GM19438 (cell line): ENCODE data around the gene GOLGA8R.
"Not testable (repeated sequence)": the region's sequence is repeated elsewhere in the genome, so short reads cannot be mapped to it uniquely, and the experiment has no call there.

Experiments used
- ATAC-seq: cut with Tn5 transposase; IDR thresholded peaks from one replicate; pipeline ENCODE4 v1.9.1; 2021; ENCODE audit warnings: low read depth; ENCODE audit not compliant: unreplicated experiment

Gene GOLGA8R, protein sequence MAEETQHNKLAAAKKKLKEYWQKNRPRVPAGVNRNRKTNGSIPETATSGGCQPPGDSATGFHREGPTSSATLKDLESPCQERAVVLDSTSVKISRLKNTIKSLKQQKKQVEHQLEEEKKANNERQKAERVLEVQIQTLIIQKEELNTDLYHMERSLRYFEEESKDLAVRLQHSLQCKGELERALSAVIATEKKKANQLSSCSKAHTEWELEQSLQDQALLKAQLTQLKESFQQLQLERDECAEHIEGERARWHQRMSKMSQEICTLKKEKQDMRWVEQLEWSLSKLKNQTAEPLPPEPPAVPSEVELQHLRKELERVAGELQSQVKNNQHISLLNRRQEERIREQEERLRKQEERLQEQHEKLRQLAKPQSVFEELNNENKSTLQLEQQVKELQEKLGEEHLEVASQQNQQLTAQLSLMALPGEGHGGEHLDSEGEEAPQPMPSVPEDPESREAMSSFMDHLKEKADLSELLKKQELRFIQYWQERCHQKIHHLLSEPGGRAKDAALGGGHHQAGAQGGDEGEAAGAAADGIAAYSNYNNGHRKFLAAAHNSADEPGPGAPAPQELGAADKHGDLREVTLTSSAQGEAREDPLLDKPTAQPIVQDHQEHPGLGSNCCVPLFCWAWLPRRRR

DNA sequence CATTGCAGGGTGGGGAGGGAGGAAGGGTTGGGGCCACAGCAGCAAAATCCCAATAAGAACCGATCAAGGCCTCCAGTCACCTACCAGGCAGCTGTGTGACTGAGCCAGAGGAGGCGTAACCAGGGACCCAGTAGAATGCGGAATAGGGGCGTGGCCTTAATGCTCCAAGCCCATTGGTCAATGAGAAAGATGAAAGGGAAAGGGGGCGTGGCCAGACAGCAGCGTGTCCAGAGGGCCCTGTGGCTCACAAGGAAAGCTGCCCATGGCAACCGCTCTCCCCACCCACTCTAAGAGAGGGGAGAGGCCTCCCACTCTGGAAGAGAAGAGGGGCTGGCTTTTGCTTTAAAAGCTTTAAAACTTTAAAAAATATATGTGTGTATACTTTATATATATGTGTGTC, at the start of gene GOLGA8R:
Gene GOLGA8R (minus strand): TSS at position 101 of the 400 bp plus-strand sequence. CDS start 98 bp downstream, at position 3.
- ATAC-seq = not testable (repeated sequence)

DNA sequence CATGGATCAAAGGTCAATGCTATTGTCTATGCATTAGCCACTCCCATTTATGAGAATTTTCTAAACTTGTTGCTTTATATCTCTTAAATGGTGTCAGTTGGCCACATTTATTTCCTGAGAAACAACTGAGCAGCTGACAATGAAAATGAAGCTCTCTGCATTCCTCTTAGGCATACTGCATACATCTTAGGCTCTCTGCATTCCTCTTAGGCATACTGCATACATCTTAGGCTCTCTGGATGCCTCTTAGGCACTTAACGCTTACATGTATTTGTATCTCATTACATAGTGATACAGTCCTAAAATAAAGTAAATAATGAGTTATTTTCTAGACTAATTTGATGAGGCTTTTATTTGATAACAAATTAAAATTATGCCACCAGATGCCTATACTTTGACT, 49.8 kb upstream of the GOLGA8R start:
- ATAC-seq = not testable (repeated sequence)

DNA sequence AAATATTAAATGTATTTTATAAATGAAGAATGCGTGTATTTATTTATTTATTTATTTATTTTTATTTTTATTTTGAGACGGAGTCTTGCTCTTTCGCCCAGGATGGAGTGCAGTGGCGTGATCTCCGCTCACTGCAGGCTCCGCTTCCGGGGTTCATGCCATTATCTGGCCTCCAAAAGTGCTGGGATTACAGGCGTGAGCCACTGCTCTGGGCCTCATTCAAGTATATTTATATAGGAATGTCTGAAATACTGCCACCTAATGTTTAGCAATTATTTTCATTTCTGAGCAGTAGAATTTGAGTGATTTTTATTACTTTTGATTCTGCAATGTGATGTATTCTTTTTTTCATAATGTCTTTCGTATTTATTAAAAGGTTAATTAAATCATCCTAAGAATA, 48.1 kb upstream of the GOLGA8R start:
- ATAC-seq = not testable (repeated sequence)

DNA sequence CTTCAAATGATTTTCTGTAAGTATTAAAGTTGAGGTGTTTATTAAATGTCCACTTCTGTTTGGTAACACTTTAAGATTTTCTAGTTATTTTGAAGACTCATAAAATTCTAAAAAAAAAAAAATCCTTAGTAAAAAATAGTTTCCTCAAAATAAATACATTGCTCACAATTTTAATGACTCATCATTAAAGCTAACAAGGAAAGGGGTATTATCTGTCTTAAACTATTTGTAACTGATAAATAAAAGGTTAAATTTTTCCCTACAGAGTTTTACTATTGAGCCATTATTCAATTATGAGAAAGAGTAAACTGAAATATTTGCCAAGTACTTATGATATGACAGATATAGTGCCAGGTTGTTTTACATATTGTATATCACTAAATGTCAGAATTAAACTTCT, 38.6 kb upstream of the GOLGA8R start:
- not testable (repeated sequence) for ATAC-seq

DNA sequence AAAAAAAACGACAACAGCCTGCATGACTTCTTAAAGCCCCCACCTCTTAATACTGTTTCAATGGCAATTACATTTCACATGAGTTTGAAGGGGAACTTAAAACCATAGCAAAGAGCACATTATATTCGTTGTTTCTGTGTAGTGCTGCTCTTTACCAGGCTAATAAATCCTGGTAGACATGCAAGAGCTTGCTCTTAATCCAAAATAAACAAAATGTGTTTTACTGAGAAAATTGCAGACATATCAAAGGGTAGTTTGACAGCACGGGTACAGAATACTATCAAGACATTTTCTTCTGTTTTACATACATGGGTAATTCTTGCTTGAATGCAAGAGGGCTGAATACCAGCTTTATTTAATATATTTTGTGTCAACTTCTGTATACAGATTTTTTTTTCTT, 24.3 kb upstream of the GOLGA8R start:
- not testable (repeated sequence) for ATAC-seq

DNA sequence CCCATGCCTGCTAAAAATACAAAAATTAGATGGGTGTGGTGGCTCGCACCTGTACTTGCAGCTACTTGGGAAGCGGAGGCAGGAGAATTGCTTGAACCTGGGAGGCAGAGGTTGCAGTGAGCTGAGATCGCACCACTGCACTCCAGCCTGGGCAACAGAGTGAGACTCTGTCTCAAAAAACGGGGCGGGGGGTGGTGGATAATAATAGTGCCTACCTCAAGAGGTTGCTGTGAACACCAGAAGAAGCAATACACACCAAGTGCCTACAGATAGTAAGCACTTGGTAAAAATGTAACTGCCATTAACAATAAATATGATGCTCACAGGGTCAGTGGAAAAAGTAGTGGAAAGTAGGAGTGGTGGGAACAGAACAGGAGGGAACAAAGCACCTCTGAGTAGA, 21.8 kb upstream of the GOLGA8R start:
- not testable (repeated sequence) for ATAC-seq

DNA sequence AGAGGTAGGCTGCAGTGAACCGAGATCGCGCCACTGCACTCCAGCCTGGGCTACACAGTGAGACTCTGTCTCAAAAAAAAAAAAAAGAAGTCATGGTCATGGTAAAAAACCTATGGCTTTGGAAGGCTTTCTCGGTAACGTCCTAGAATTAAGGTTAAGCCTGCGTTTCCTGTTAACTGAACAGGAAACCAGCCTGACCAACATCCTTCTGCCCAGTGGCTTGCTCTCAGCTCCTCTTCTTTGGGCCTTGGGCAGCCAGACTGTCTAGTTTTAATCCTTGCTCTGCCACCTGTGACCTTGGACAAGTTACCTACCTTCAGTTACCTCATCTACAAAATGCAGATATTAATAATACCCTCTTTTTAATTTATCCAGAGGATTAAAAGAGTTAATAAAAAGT, 6.7 kb upstream of the GOLGA8R start:
- ATAC-seq = not testable (repeated sequence)

DNA sequence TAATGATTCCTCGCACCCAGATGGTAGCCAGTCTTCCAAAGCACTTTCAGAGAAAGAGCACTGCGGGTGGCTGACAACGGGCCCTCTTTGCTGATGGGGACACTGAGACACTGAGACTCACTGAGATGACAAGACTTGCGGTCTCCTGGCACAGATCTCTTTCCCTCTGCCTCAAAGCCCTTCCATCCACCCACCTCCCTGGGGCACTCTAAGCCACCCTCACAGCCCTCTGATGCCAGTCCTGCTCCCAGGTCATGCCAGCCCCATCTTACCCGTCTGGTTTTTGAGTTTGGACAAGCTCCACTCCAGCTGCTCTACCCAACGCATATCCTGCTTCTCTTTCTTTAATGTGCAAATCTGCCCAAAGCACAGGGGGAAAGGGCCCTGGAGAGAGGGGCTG, 6.4 kb downstream of the GOLGA8R start:
- not testable (repeated sequence) for ATAC-seq

DNA sequence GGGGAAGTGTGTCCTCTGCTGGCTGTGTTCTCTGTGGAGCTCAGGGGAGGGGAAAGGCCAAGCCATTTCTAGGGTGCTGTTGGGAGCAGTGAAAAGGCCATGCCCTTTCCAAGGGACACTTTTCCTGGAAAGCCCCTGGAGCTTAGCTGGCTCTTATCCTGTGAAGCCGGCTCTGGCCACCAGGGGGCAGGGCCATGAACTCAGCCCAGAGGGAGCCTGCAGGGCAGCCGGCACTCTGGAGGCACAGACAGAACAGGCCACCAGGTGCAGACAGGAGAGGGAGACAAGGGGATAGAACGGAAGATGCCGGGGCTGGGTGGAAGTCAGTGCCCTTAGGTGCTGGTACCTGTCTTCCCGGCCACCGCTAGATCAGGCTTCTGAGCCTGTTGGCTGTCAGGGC, 15.1 kb downstream of the GOLGA8R start:
- not testable (repeated sequence) for ATAC-seq

DNA sequence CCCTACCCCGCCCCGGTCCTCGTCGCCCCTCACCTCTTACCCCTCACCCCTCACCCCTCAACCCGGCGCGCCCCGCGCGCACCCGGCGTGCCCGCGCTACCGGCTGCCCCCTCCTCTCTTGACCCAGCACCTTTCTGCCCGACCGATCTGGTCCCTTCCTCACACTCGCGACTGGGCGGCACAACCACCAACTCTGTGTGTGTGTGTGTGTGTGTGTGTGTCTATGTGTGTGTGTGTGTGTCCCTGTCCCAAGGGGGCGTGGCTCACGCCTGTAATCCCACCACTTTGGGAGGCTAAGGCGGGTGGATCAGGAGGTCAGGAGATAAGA, 20.4 kb downstream of the GOLGA8R start:
- ATAC-seq = not testable (repeated sequence)

DNA sequence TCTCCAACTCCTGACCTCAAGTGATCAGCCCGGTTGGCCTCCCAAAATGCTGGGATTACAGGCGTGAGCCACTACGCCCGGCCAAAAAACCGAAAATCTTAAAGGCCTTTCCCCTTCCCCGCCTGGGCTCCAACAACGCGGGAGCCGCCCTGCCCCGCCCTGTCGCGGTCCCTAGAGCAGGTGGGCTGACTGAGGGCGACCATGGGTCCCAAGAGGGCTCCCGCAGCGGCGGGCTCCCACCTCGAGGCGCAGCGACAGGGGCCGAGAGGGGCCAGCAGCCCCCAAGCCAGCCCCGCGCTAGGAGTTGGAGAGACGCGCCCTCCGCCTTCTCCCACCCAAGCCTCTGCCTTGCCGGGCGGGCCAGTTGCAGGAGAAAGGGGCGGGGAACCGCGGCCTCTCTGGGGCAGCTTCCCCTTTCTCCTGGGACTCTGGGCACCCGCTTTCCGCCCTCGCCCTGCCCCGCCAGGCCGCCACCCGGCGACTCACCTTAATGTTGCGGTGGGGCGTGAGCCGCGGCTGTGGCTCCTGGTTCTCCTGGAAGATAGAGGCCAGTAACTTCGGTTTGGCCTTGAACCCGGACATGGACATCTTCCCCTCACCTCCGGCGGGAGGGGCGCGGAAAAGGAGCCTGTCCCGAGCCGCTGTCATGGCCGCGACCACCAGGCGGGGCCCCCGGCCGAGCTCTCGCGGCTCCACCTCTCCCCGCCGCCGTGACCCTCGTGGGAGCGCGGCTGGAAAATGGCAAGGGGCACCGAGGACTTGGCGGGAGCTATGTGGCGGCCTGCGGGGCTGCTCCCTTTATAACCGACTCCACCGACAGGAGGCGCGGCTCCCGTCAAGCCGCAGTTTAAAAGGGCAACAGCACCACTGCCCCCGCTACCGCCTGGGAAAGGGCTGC, 21.0 kb downstream of the GOLGA8R start, which contains the start of gene CHRFAM7A:
Gene CHRFAM7A (minus strand): TSS at position 775 of the 898 bp plus-strand sequence. CDS start 10,189 bp downstream, outside the sequence.
- not testable (repeated sequence) for ATAC-seq

DNA sequence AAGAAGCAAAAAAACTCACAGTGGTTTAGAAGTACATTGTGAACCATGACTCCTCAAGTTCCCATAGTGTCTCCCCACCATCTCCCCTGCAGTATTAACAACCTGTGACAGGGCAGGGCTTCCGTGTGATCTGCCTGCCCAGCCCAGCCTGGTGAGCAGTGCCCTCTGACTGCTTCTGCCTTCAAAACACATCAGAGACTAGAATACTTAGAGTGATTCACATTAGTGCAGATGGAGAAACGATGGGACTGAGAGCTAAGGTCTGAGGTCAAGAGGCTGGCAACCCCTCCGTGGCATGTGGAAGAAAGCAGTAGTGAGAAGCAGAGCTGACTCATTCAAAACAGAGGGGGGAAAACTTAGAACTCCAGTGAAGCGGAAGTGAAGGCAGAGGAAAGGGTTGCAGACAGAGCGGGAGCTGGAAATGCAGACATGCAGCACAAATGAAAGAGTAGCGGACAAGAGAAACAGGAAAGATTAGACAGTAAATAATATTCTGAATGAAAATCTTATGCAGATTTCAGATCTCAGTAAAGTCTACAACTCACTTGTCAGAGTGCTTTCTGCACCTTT, 27.7 kb downstream of the GOLGA8R start:
- not testable (repeated sequence) for ATAC-seq

DNA sequence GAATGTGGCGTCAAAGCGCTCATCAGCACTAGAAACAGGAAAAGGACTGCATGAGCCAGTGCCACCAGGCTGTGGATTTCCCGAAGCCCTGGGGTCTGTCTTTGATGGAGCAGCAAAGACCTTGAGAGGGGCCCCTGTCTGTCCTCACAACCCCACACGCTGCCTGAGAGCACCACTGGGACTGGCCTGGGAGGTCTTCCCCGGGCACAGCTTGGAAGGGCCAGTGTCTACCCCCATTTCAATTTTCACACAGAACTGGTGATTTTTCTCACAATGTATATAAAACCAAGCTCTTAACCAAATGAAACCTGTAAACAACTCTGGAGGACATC, 37.0 kb downstream of the GOLGA8R start:
- ATAC-seq = not testable (repeated sequence)

DNA sequence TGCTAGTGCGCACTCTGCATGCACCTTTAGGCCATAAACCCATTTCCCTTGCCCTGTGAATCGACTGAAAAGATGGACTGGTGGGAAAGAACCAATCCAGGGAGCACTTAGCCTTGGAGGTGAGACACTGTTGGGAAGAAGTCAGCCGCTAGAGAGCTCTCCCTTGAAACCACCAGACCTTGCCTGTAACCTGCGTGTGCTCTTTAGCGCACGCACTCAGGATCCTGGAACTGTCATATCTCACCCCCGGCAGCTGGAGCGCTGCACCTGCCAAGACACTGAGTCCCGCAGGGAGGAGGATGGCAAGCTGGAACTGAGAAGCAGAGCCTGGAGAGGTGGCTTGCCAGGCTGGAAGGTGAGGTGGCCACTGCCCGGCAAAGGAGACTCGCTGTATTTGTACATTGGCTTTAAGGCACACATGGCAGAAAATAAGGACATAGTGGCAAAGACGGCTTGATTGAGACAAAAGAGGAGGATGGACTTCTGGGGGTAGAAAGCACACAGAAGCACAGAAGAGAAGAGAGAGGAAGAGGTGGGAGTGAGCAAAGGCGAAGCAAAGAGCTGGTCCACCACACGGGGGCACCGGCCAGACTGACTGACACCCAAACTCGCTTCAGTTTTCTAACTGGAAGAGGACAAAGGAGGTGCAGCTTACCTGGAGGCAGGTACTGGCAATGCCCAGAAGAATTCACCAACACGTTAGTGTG, 37.5 kb downstream of the GOLGA8R start:
- not testable (repeated sequence) for ATAC-seq

DNA sequence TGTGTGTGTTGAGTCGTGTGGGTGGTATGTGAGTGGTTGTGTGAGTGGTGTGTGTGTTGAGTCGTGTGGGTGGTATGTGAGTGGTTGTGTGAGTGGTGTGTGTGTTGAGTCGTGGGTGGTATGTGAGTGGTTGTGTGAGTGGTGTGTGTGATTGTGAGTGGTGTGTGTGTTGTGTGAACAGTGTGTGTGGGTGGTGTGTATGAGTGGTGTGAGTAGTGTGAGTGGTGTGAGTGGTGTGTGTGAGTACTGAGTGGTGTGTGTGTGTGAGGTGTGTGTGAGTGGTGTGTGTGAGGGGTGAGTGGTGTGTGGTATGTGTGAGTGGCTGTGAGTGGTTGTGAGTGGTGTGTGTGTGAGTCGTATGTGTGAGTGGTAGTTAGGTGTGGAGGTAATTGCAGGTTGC, 38.2 kb downstream of the GOLGA8R start:
- ATAC-seq = not testable (repeated sequence)

DNA sequence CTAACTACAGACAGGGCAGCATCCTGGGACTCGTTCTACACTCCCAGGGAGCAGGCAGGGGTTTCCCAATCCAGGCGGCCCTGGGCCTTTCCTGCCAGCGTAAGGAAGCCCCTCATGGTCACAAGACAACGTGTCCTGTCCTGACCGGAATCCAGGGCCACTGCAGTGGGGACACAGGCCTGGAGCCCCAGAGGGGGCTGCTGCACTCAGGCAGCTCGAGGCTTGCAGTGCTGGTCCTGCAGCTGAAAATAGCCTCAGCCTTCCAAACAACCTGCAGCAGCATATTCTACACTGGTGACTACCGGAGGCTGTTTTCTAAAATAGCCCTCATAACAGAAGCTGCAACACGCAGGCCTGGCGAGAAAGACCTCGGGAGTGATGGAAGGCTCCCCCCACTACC, 39.2 kb downstream of the GOLGA8R start:
- not testable (repeated sequence) for ATAC-seq

DNA sequence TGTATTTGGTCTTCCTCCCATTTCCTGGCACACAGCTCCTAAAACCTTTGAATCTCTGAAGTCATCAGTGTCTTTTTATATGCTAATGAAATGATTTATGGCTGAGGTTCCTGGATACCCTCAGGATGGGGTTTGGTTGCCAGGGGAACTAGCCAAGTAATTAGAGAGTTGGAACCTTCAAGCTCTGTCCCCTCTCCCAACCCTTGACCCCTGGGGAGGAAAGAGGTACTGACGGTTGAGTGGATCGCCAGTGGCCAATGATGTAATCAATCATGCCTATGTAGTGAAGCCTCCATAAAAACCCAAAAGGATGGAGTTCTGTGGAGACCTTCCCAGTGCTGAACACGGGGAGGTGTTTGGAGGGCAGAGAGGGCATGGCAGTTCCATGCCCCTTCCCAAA, 45.8 kb downstream of the GOLGA8R start:
- ATAC-seq = not testable (repeated sequence)

DNA sequence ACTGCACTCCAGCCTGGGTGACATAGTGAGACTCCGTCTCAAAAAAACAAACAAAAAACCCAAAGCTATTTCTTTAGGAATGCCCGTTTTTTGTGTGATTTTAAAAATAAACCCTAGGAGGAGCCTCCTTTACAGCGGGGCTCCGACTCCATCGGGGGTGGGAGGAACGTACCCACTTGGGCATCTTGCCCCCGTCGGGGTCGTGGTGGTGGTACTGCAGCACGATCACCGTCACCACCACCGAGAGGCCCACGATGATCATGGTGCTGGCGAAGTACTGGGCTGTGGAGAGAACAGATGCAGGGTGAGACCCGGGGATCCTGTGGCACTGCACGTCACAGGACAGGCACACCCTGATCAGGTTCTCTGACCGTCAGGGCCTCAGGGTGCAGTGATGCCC, 46.8 kb downstream of the GOLGA8R start:
- ATAC-seq = not testable (repeated sequence)

DNA sequence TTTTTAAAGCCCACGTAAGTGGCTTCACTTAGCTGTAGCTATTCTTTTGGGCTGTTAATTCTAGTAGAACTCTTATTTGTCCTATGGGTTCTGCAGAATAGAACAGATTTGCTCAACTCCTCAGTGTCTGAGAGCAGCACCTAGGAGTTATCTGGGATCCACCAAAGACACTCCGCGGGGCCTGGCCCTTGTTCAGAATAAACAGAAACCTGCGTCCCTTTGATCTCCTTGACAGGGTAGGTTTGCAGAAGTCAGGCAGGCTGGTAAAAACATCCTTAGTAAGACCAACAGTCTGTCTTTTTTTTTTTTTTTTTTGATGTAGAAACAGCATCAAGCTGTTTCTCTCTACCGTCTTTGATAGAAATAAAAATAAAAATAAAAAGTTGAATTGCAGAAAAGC, 52.7 kb downstream of the GOLGA8R start:
- ATAC-seq = not testable (repeated sequence)

DNA sequence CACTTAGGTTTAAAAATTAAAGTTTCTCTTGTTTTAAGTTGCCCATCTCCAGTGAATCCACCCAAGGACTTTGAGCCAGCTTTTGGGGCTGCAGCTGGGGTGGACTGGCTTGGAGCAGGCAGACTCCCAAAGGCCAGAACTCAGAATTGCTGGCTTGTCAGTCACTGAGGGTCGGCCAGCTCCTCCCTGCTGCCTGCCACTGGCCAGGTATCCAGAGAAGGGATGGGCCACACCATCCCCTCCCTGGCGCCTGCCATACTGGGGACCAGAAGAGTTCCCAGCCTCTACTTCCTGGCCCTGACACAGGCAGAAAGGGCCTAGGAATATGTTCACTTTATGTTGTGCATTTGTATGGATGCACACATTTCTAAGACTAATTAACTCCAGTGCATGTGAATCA, 53.1 kb downstream of the GOLGA8R start:
- not testable (repeated sequence) for ATAC-seq
